Liver (tissue), 9 donors: ENCODE data around the gene LHFPL2. TPM values are rescaled to one million over a fixed set of nuclear protein-coding genes. Genes with fewer than 3 reads are reported as not detected.

ENCODE experiments used
- DNase-seq: peaks from one replicate; pipeline ENCODE4 v3.0.0-alpha.2; 2017; ENCODE audit warnings: low spot score
- H3K27ac ChIP-seq, 2 donors: one replicate each; pipeline ENCODE4 v1.7.0; 2013; ENCODE audit warnings: inconsistent platforms in 2 of 2, low read length in 2 of 2, control low read depth in 1 of 2, low read depth in 1 of 2, mild to moderate bottlenecking in 1 of 2
- H3K27me3 ChIP-seq, 4 donors: one replicate each; pipeline versions ENCODE4 v1.6.1 to v1.7.0; 2013; ENCODE audit warnings: low read length in 3 of 4, inconsistent platforms in 1 of 4, mild to moderate bottlenecking in 1 of 4, moderate library complexity in 1 of 4; ENCODE audit not compliant: control insufficient read depth in 4 of 4, insufficient read depth in 4 of 4
- H3K36me3 ChIP-seq, 4 donors: one replicate each; pipeline versions ENCODE4 v1.6.1 to v1.7.0; 2013; ENCODE audit warnings: low read length in 3 of 4, mild to moderate bottlenecking in 3 of 4, low read depth in 1 of 4, moderate library complexity in 1 of 4; ENCODE audit not compliant: control insufficient read depth in 4 of 4, insufficient read depth in 3 of 4
- H3K4me1 ChIP-seq, 4 donors: one replicate each; pipeline versions ENCODE4 v1.6.1 to v1.7.0; 2013; ENCODE audit warnings: low read length in 3 of 4, mild to moderate bottlenecking in 3 of 4, moderate library complexity in 1 of 4; ENCODE audit not compliant: control insufficient read depth in 4 of 4, insufficient read depth in 4 of 4
- H3K4me3 ChIP-seq, 3 donors: one replicate each; pipeline versions ENCODE4 v1.6.1 to v1.7.0; 2013; ENCODE audit warnings: low read length in 3 of 3, control low read depth in 1 of 3, low read depth in 1 of 3, mild to moderate bottlenecking in 1 of 3
- H3K9ac ChIP-seq, 2 donors: one replicate each; pipeline ENCODE4 v1.7.0; 2013; ENCODE audit warnings: low read length in 2 of 2, mild to moderate bottlenecking in 2 of 2, moderate library complexity in 2 of 2, control low read depth in 1 of 2, low read depth in 1 of 2
- H3K9me3 ChIP-seq, 4 donors: one replicate each; pipeline versions ENCODE4 v1.6.1 to v1.7.0; 2013; ENCODE audit warnings: low read length in 3 of 4; ENCODE audit not compliant: control insufficient read depth in 4 of 4
- EGR1 ChIP-seq, 2 donors: IDR thresholded peaks; 2 replicates each; pipeline ENCODE4 v1.6.1; 2016 to 2018; ENCODE audit warnings: antibody characterized with exemption in 2 of 2, low read depth in 2 of 2
- FOXA1 ChIP-seq: IDR thresholded peaks from 2 replicates; pipeline ENCODE4 v1.6.1; 2016; ENCODE audit warnings: antibody characterized with exemption
- HNF4A ChIP-seq, 2 donors: conservative IDR thresholded peaks; 2 replicates each; pipeline ENCODE4 v1.6.1; 2016; ENCODE audit warnings: antibody characterized with exemption in 2 of 2, mild to moderate bottlenecking in 2 of 2
- HNF4G ChIP-seq: IDR thresholded peaks from 2 replicates; pipeline ENCODE4 v1.6.1; 2016; ENCODE audit warnings: antibody characterized with exemption
- JUND ChIP-seq, 2 donors: IDR thresholded peaks; 2 replicates each; pipeline ENCODE4 v1.6.1; 2016; ENCODE audit warnings: antibody characterized with exemption in 2 of 2
- MAX ChIP-seq: IDR thresholded peaks from 2 replicates; pipeline ENCODE4 v1.6.1; 2016; ENCODE audit warnings: antibody characterized with exemption
- NR2F2 ChIP-seq: IDR thresholded peaks from 2 replicates; pipeline ENCODE4 v1.6.1; 2016; ENCODE audit warnings: antibody characterized with exemption
- RAD21 ChIP-seq, 2 donors: IDR thresholded peaks; 2 replicates each; pipeline ENCODE4 v1.6.1; 2016; ENCODE audit warnings: antibody characterized with exemption in 2 of 2, mild to moderate bottlenecking in 2 of 2
- RXRA ChIP-seq, 2 donors: IDR thresholded peaks; 2 replicates each; pipeline ENCODE4 v1.6.1; 2017 to 2018; ENCODE audit warnings: antibody characterized with exemption in 2 of 2, mild to moderate bottlenecking in 1 of 2
- SP1 ChIP-seq: IDR thresholded peaks from 2 replicates; pipeline ENCODE4 v1.6.1; 2018; ENCODE audit warnings: antibody characterized with exemption, mild to moderate bottlenecking
- WGBS: extraction: QIAGEN DNeasy Blood & Tissue Kit; methylation state at CpG from one replicate; pipeline ENCODE4 v1.1.7; 2013; 5-methylcytosine and 5-hydroxymethylcytosine counted together
- polyA plus RNA-seq, 2 donors: library from polyadenylated mRNA; stranded (reverse) in 1 of 2; unstranded in 1 of 2; fragments of 200-250 nt in 1 of 2; fragments of >200 nt in 1 of 2; fragmentation: Nextera tagmentation in 1 of 2; extraction: Ambion mirVana in 1 of 2; gene quantifications; one replicate each; pipeline versions ENCODE4 v1.2.1 to v1.2.3, GENCODE V29; 2013 to 2015
- total RNA-seq, 2 donors: library from RNA; depleted of rRNA; stranded (reverse); fragments of >200 nt; gene quantifications; one replicate each; pipeline ENCODE4 v1.2.3, GENCODE V29; 2014
- TF ChIP-seq, protein P1 (sequence below): IDR thresholded peaks from 2 replicates; pipeline ENCODE4 v1.6.1; 2016; ENCODE audit warnings: antibody characterized with exemption
- TF ChIP-seq, protein P2 (sequence below): IDR thresholded peaks from 2 replicates; pipeline ENCODE4 v1.6.1; 2016; ENCODE audit warnings: antibody characterized with exemption, mild to moderate bottlenecking
- donor health status: healthy.
- donor health status: healthy.
- donor health status: healthy.
- donor health status: healthy.
- donor health status: healthy.

Gene LHFPL2
- total and polyA plus RNA-seq, 4 donors: 1.6 to 9.4 (median 5.6) TPM

DNA sequence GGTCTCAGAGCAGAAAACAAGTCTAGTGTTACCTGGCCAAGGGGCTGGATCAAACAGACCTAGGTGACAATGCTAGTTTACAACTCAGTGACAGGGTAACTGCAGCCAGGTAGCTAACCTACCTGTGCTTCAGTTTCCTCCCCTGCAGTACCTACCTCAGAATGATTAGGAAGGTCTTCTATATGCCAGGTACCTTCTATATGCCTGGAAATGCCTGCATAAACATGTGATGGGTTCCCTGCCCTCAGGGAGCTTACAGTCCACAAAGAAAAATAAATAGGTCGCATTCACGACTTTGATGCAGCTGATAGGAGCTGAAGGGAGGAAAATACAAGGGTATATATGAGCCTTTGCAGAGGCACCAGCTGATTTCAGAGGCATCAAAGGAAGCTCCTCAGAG, 16.1 kb downstream of the LHFPL2 start (continued):
- no peak for TF ChIP-seq RXRA (IDR thresholded peaks at IDR 0.05)
- TF ChIP-seq, protein P1, sequence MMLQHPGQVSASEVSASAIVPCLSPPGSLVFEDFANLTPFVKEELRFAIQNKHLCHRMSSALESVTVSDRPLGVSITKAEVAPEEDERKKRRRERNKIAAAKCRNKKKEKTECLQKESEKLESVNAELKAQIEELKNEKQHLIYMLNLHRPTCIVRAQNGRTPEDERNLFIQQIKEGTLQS: no peak
- no peak for TF ChIP-seq HNF4A (conservative IDR thresholded peaks at IDR 0.05)
- no peak for TF ChIP-seq SP1
- TF ChIP-seq FOXA1: no peak
- no peak for TF ChIP-seq JUND (IDR thresholded peaks at IDR 0.05)

DNA sequence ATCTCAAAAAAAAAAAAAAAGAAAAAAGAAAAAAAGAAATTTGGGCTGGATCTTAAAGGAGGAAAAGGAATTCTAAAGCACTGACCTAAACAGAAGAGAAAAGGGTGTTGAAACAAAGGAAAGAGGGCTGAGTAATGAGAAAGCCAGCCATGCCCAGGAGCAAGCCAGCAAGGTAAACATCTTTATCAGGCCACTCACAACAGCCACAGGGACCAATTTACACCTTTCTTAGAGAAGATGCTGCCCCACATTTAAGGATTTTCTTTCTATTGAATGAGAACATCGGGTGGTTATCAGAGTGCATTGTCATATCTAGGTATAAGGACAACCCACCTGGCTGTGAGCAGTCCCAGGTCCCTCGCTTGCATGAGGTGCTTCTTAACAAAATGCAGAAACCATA, 16.6 kb downstream of the LHFPL2 start:
- H3K9ac ChIP-seq: no peak overlapping the region
- DNase-seq: no peak
- no peak overlapping the region for H3K27ac ChIP-seq
- H3K27me3 ChIP-seq: no peaks in the 10 kb centered on the region
- H3K36me3 ChIP-seq: no peaks in the 10 kb centered on the region
- H3K4me3 ChIP-seq: no peak overlapping the region
- 97% methylated on average over 2 of the region's 2 CpGs for WGBS
- H3K4me1 ChIP-seq: no peaks in the 10 kb centered on the region
- H3K9me3 ChIP-seq: no peaks in the 10 kb centered on the region
- TF ChIP-seq, protein P2, sequence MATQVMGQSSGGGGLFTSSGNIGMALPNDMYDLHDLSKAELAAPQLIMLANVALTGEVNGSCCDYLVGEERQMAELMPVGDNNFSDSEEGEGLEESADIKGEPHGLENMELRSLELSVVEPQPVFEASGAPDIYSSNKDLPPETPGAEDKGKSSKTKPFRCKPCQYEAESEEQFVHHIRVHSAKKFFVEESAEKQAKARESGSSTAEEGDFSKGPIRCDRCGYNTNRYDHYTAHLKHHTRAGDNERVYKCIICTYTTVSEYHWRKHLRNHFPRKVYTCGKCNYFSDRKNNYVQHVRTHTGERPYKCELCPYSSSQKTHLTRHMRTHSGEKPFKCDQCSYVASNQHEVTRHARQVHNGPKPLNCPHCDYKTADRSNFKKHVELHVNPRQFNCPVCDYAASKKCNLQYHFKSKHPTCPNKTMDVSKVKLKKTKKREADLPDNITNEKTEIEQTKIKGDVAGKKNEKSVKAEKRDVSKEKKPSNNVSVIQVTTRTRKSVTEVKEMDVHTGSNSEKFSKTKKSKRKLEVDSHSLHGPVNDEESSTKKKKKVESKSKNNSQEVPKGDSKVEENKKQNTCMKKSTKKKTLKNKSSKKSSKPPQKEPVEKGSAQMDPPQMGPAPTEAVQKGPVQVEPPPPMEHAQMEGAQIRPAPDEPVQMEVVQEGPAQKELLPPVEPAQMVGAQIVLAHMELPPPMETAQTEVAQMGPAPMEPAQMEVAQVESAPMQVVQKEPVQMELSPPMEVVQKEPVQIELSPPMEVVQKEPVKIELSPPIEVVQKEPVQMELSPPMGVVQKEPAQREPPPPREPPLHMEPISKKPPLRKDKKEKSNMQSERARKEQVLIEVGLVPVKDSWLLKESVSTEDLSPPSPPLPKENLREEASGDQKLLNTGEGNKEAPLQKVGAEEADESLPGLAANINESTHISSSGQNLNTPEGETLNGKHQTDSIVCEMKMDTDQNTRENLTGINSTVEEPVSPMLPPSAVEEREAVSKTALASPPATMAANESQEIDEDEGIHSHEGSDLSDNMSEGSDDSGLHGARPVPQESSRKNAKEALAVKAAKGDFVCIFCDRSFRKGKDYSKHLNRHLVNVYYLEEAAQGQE: no peak
- TF ChIP-seq NR2F2 (no peak), RAD21 (IDR thresholded peaks at IDR 0.05) (no peak)

GRCh38 chr5:78630047-78630446, 18.5 kb downstream of the LHFPL2 start:
- Histone ChIP-seq H3K4me1 (no peaks in the 10 kb centered on the region), H3K27me3 (no peaks in the 10 kb centered on the region), H3K36me3 (no peaks in the 10 kb centered on the region), H3K9ac (no peak overlapping the region), H3K9me3 (no peaks in the 10 kb centered on the region), H3K27ac (no peak overlapping the region), H3K4me3 (no peak overlapping the region)
- no peak for DNase-seq
- TF ChIP-seq RXRA (IDR thresholded peaks at IDR 0.05) (no peak), MAX (no peak), RAD21 (IDR thresholded peaks at IDR 0.05) (no peak), HNF4G (no peak), EGR1 (IDR thresholded peaks at IDR 0.05; ENCODE audit: low read depth in 2 of 2) (no peak), SP1 (no peak), FOXA1 (no peak), HNF4A (conservative IDR thresholded peaks at IDR 0.05) (no peak)
- TF ChIP-seq, protein P1: no peak
- WGBS: 96% methylated on average over 6 of the region's 6 CpGs

GRCh38 chr5:78629624-78630023, 18.9 kb downstream of the LHFPL2 start:
- no peaks in the 10 kb centered on the region for H3K4me1 ChIP-seq
- no peak overlapping the region for H3K9ac ChIP-seq
- H3K9me3 ChIP-seq: no peaks in the 10 kb centered on the region
- H3K36me3 ChIP-seq: no peaks in the 10 kb centered on the region
- no peak overlapping the region for H3K4me3 ChIP-seq
- TF ChIP-seq, protein P1: no peak
- TF ChIP-seq, protein P2: no peak
- no peak for DNase-seq
- H3K27ac ChIP-seq: no peak overlapping the region
- H3K27me3 ChIP-seq: no peaks in the 10 kb centered on the region
- WGBS: 91% methylated on average over 3 of the region's 3 CpGs
